Measurements from ENCODE around the gene POLR1A.

- TF ChIP-seq POLR2A (IDR thresholded peaks at IDR 0.05) = no peak
- TF ChIP-seq, protein P1, sequence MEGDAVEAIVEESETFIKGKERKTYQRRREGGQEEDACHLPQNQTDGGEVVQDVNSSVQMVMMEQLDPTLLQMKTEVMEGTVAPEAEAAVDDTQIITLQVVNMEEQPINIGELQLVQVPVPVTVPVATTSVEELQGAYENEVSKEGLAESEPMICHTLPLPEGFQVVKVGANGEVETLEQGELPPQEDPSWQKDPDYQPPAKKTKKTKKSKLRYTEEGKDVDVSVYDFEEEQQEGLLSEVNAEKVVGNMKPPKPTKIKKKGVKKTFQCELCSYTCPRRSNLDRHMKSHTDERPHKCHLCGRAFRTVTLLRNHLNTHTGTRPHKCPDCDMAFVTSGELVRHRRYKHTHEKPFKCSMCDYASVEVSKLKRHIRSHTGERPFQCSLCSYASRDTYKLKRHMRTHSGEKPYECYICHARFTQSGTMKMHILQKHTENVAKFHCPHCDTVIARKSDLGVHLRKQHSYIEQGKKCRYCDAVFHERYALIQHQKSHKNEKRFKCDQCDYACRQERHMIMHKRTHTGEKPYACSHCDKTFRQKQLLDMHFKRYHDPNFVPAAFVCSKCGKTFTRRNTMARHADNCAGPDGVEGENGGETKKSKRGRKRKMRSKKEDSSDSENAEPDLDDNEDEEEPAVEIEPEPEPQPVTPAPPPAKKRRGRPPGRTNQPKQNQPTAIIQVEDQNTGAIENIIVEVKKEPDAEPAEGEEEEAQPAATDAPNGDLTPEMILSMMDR (IDR thresholded peaks at IDR 0.05) = no peak
These were observed 95.6 kb downstream of the POLR1A start for GRCh38 chr2:86010083-86010482.

Measured in tibial nerve (tissue), 3 donors.